Measurements from ENCODE around the gene ACOT9. TPM values are rescaled to one million over a fixed set of nuclear protein-coding genes. Genes with fewer than 3 reads are reported as not detected.

ACOT9 gene
- total RNA-seq, 1 donor from 2014 or later = 59.6 TPM

DNA sequence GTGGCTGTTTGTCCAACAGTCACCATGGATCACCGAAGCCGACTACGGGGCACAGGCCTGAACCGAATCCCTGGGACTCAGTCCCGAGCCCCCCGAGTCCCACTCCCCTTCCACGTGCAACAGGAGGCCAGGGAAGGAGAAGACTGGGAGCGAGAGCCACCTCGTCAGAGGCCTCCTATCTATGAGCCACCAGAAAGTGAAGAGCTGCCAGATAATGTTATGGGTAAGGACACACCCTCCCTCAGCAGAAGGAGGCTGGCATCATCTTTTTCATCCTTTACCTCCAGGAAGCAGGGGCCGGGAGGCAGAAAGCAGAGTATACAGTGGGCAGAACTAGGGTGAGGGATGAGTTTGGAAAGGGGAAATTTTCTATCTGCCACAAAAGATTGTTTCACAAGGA, 78.6 kb downstream of the ACOT9 start:
- Histone ChIP-seq H2AFZ (ENCODE audit: low read depth, low read length) (no peak overlapping the region), H3K9ac (ENCODE audit: low read length) (no peak overlapping the region), H3K4me3 (ENCODE audit: insufficient read depth, low read depth, low read length) (no peak overlapping the region), H3K27me3 (ENCODE audit: insufficient read depth, low read length) (no peaks in the 10 kb centered on the region), H3K79me2 (ENCODE audit: insufficient read depth, low read length) (peaks cover 20% of the 10 kb centered on the region), H3K36me3 (ENCODE audit: insufficient read depth, low read length) (no peaks in the 10 kb centered on the region), H3K4me1 (ENCODE audit: insufficient read depth, low read length) (peaks cover 3% of the 10 kb centered on the region), H3K4me2 (ENCODE audit: low read length) (no peak overlapping the region), H3K9me3 (ENCODE audit: insufficient read depth, low read depth, low read length) (no peaks in the 10 kb centered on the region), H4K20me1 (ENCODE audit: insufficient read depth, low read length) (no peaks in the 10 kb centered on the region), H3K27ac (ENCODE audit: low read depth, low read length) (no peak overlapping the region)
- Mint-ChIP-seq H3K36me3 (ENCODE audit: low read depth, unreplicated experiment) (no peaks in the 10 kb centered on the region), H3K4me1 (ENCODE audit: low read depth, unreplicated experiment) (peaks cover 6% of the 10 kb centered on the region), H3K27ac (ENCODE audit: unreplicated experiment) (no peak overlapping the region), H3K4me3 (ENCODE audit: unreplicated experiment) (no peak overlapping the region), H3K27me3 (ENCODE audit: low read depth, unreplicated experiment) (no peaks in the 10 kb centered on the region), H3K9me3 (ENCODE audit: unreplicated experiment) (no peaks in the 10 kb centered on the region)
- DNase-seq (ENCODE audit: low read depth) = no peak
- no peak for FAIRE-seq
- TF ChIP-seq CTCF (IDR thresholded peaks at IDR 0.05; ENCODE audit: insufficient read depth, low read depth, low read length) (no peak), EZH2 (IDR thresholded peaks at IDR 0.05; ENCODE audit: insufficient read depth, low read length) (no peak)

- H3K9ac ChIP-seq (ENCODE audit: low read length) = no peak overlapping the region
- H3K27ac ChIP-seq (ENCODE audit: low read depth, low read length) = no peak overlapping the region
- no peak overlapping the region for H3K4me2 ChIP-seq (ENCODE audit: low read length)
- Mint-ChIP-seq H3K4me1 (ENCODE audit: low read depth, unreplicated experiment) (peaks cover 6% of the 10 kb centered on the region), H3K36me3 (ENCODE audit: low read depth, unreplicated experiment) (no peaks in the 10 kb centered on the region), H3K9me3 (ENCODE audit: unreplicated experiment) (no peaks in the 10 kb centered on the region), H3K27me3 (ENCODE audit: low read depth, unreplicated experiment) (no peaks in the 10 kb centered on the region), H3K27ac (ENCODE audit: unreplicated experiment) (no peak overlapping the region), H3K4me3 (ENCODE audit: unreplicated experiment) (no peak overlapping the region)
- H3K79me2 ChIP-seq (ENCODE audit: insufficient read depth, low read length) = peaks cover 4% of the 10 kb centered on the region
- FAIRE-seq = no peak
- H3K36me3 ChIP-seq (ENCODE audit: insufficient read depth, low read length) = no peaks in the 10 kb centered on the region
- no peaks in the 10 kb centered on the region for H3K9me3 ChIP-seq (ENCODE audit: insufficient read depth, low read depth, low read length)
- H3K4me1 ChIP-seq (ENCODE audit: insufficient read depth, low read length) = peaks cover 3% of the 10 kb centered on the region
- TF ChIP-seq CTCF (IDR thresholded peaks at IDR 0.05; ENCODE audit: insufficient read depth, low read depth, low read length) = no peak
- no peak for TF ChIP-seq EZH2 (IDR thresholded peaks at IDR 0.05; ENCODE audit: insufficient read depth, low read length)
- H2AFZ ChIP-seq (ENCODE audit: low read depth, low read length) = no peak overlapping the region
- no peak overlapping the region for H3K4me3 ChIP-seq (ENCODE audit: insufficient read depth, low read depth, low read length)
- H3K27me3 ChIP-seq (ENCODE audit: insufficient read depth, low read length) = no peaks in the 10 kb centered on the region
- no peaks in the 10 kb centered on the region for H4K20me1 ChIP-seq (ENCODE audit: insufficient read depth, low read length)
- peak; percentile 60 for DNase-seq (ENCODE audit: low read depth)
These were observed 80.2 kb downstream of the ACOT9 start for GRCh38 chrX:23662853-23663252.

GRCh38 chrX:23662187-23662586, 80.9 kb downstream of the ACOT9 start:
- H3K27ac Mint-ChIP-seq (ENCODE audit: unreplicated experiment) = no peak overlapping the region
- no peak overlapping the region for H2AFZ ChIP-seq (ENCODE audit: low read depth, low read length)
- H3K4me2 ChIP-seq (ENCODE audit: low read length) = no peak overlapping the region
- no peaks in the 10 kb centered on the region for H3K9me3 ChIP-seq (ENCODE audit: insufficient read depth, low read depth, low read length)
- H3K9me3 Mint-ChIP-seq (ENCODE audit: unreplicated experiment) = no peaks in the 10 kb centered on the region
- TF ChIP-seq CTCF (IDR thresholded peaks at IDR 0.05; ENCODE audit: insufficient read depth, low read depth, low read length) = no peak
- no peaks in the 10 kb centered on the region for H3K27me3 ChIP-seq (ENCODE audit: insufficient read depth, low read length)
- no peaks in the 10 kb centered on the region for H3K36me3 Mint-ChIP-seq (ENCODE audit: low read depth, unreplicated experiment)
- H3K4me1 Mint-ChIP-seq (ENCODE audit: low read depth, unreplicated experiment) = peaks cover 6% of the 10 kb centered on the region
- no peak overlapping the region for H3K4me3 Mint-ChIP-seq (ENCODE audit: unreplicated experiment)
- no peaks in the 10 kb centered on the region for H3K36me3 ChIP-seq (ENCODE audit: insufficient read depth, low read length)
- H3K4me3 ChIP-seq (ENCODE audit: insufficient read depth, low read depth, low read length) = no peak overlapping the region
- H3K27me3 Mint-ChIP-seq (ENCODE audit: low read depth, unreplicated experiment) = no peaks in the 10 kb centered on the region
- H3K4me1 ChIP-seq (ENCODE audit: insufficient read depth, low read length) = peaks cover 3% of the 10 kb centered on the region
- DNase-seq (ENCODE audit: low read depth) = no peak
- H3K79me2 ChIP-seq (ENCODE audit: insufficient read depth, low read length) = no peaks in the 10 kb centered on the region
- no peak overlapping the region for H3K27ac ChIP-seq (ENCODE audit: low read depth, low read length)
- no peaks in the 10 kb centered on the region for H4K20me1 ChIP-seq (ENCODE audit: insufficient read depth, low read length)
- H3K9ac ChIP-seq (ENCODE audit: low read length) = no peak overlapping the region
- FAIRE-seq = peak; percentile 55

Measured in astrocyte (in vitro differentiated cells and primary cell).